Gastrocnemius medialis (tissue), 4 donors: ENCODE results near the gene PSMC1.

Experiments used
- POLR2A ChIP-seq, 2 donors: fragments of 450-650 bp; IDR thresholded peaks; one replicate each; pipeline ENCODE4 v1.6.1; 2017; ENCODE audit warnings: antibody characterized with exemption in 2 of 2, mild to moderate bottlenecking in 2 of 2, moderate library complexity in 2 of 2
- TF ChIP-seq, protein P1 (sequence below), 5 experiments: fragments of 450-650 bp in 3 of 5; fragments of 200-600 bp in 2 of 5; sonication (generic) in 2 of 5; IDR thresholded peaks in 4 of 5; conservative IDR thresholded peaks in 1 of 5; 1 replicate in 4 of 5; 2 replicates in 1 of 5; pipeline ENCODE4 v1.5.1; 2016 to 2019; ENCODE audit warnings: antibody characterized with exemption in 5 of 5, mild to moderate bottlenecking in 3 of 5, moderate library complexity in 3 of 5

DNA sequence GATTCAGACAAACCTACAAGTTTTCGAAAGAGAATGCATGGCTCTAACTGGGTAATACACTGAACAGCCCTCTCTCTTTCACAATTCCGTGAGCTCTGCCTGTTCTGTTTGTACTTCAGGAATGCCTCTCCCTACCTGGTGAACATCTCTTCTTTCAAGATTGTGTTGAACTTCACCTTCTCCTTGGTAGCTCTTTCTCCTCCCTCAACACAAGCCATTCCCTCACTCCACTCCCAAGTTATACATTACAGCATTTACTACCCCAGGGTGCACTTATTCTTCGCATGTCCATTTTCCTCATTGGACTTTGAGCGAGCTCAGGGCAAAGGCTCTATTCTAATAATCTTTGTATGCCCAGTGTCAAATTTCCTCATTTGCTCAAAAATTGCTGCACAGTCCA is 47.1 kb downstream of the PSMC1 start:
- TF ChIP-seq, protein P1, sequence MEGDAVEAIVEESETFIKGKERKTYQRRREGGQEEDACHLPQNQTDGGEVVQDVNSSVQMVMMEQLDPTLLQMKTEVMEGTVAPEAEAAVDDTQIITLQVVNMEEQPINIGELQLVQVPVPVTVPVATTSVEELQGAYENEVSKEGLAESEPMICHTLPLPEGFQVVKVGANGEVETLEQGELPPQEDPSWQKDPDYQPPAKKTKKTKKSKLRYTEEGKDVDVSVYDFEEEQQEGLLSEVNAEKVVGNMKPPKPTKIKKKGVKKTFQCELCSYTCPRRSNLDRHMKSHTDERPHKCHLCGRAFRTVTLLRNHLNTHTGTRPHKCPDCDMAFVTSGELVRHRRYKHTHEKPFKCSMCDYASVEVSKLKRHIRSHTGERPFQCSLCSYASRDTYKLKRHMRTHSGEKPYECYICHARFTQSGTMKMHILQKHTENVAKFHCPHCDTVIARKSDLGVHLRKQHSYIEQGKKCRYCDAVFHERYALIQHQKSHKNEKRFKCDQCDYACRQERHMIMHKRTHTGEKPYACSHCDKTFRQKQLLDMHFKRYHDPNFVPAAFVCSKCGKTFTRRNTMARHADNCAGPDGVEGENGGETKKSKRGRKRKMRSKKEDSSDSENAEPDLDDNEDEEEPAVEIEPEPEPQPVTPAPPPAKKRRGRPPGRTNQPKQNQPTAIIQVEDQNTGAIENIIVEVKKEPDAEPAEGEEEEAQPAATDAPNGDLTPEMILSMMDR (IDR thresholded peaks at IDR 0.05 in 4 of 5, conservative IDR thresholded peaks at IDR 0.05 in 1 of 5): no peak
- TF ChIP-seq POLR2A (IDR thresholded peaks at IDR 0.05): no peak
